GM20000 (cell line): ENCODE measurements around the gene GYG1.

ENCODE experiments used
- DNase-seq: peaks from one replicate; pipeline ENCODE4 v3.0.0; 2012; ENCODE audit warnings: low spot score
- CTCF ChIP-seq: IDR thresholded peaks from 2 replicates; pipeline ENCODE4 v1.5.1; 2012; ENCODE audit warnings: mild to moderate bottlenecking, control low read depth; ENCODE audit errors: extremely low read depth, missing control alignments

The GYG1 gene

GRCh38 chr3:148953094-148953493 lies 38.2 kb upstream of the GYG1 start:
- no peak for DNase-seq
- TF ChIP-seq CTCF = no peak

- no peak for TF ChIP-seq CTCF
- DNase-seq = no peak
These were observed 36.4 kb upstream of the GYG1 start for GRCh38 chr3:148954981-148955380.

- peak; percentile 27 for DNase-seq
- TF ChIP-seq CTCF = peak; percentile 24
These were observed 35.6 kb upstream of the GYG1 start for GRCh38 chr3:148955544-148956346.

GRCh38 chr3:148957586-148957985 lies 33.8 kb upstream of the GYG1 start:
- TF ChIP-seq CTCF = no peak
- DNase-seq = peak; percentile 11

GRCh38 chr3:148958696-148959095 lies 32.6 kb upstream of the GYG1 start:
- no peak for DNase-seq
- TF ChIP-seq CTCF = no peak

- TF ChIP-seq CTCF = no peak
- DNase-seq = no peak
These were observed 28.8 kb upstream of the GYG1 start for GRCh38 chr3:148962513-148962912.

- DNase-seq = no peak
- TF ChIP-seq CTCF = no peak
These were observed 26.5 kb upstream of the GYG1 start for GRCh38 chr3:148964809-148965208.
